CD4-positive, alpha-beta T cell treated with Interferon alpha-2 for 1 hour (primary cell): Measurements from ENCODE around the gene NUDT4.
"Not testable (repeated sequence)": the region's sequence is repeated elsewhere in the genome, so short reads cannot be mapped to it uniquely, and the experiment has no call there.

Source experiments
- DNase-seq, 2 donors: peaks; one replicate each; pipeline ENCODE4 v3.0.0-alpha.2; 2020 to 2022

Gene NUDT4

GRCh38 chr12:93402333-93403311 is 24.9 kb downstream of the NUDT4 start:
- DNase-seq = no peak

DNA sequence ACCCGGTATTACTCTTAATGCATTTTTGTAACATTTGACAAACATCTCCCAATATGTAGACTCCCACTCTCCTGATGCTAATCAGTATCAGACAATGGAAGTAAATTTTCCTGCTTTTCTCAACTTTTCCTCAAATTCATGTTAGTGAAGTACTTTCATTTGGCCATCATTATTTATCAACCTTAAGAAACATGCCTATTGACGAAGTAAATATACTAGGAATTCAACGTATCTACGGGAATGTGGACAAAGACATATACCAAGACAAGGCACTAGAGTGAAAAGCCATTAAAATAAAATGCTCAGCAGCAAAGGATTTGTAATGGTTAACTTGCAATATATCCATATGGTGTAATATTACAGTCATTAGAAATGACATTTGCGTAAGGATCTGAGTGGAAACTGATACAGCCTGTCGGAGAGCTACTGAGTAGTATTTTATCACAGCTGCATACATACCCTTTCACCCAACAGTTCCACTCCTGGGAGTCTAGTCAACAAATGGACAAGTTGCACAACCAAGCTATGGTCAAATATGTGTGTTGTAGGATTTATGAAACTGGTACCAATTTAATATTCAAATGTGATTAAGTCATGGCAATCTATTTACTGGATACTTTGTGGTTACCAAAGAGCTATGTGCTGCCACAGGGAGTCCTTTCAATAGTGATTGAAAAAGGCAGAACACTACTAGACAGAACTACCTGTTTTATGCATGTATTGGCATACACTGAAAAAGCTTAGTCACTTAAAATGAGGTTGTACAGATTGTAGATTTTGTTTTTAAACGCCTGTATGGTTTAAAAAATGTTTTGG is 26.5 kb downstream of the NUDT4 start:
- no peak for DNase-seq

DNA sequence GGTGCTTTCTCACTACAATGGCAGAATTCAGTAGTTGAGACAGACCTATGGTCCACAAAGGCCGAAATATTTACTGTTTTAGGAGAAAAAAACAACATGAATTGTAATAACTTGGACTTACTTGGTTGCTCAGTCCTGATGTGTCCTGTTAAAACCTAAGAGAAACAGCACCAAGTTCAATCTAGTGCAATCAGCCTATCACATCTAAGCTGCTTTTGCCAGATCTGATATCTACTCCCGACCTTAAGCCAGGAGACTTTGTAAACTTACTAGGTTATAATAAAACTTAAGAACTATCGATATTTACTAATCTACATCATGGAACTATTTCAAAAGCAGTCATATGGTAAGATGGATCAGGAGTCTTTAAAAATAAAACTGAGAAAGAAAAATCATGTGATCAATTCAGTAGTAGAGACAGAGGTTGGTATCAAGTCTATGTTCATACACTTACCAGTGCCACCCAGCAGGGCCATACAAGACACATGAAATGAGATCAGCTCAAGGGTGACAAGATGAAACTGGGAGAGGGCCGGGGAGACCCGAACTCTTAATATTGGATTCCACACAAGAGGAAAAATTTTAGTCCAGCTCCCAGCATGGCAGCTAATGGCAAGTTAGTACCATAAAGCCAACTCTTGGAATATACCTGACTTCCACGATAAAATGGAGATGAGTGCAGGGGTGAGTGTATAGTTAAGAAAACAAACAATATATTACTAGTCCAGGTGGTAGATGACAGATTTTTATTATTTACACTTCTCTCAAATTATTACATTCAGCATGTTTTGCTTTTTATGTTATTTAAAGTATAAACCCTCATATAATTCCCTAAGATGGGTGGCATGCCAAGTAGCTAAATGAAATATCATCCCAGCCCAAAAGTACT is 27.5 kb downstream of the NUDT4 start:
- no peak for DNase-seq

DNA sequence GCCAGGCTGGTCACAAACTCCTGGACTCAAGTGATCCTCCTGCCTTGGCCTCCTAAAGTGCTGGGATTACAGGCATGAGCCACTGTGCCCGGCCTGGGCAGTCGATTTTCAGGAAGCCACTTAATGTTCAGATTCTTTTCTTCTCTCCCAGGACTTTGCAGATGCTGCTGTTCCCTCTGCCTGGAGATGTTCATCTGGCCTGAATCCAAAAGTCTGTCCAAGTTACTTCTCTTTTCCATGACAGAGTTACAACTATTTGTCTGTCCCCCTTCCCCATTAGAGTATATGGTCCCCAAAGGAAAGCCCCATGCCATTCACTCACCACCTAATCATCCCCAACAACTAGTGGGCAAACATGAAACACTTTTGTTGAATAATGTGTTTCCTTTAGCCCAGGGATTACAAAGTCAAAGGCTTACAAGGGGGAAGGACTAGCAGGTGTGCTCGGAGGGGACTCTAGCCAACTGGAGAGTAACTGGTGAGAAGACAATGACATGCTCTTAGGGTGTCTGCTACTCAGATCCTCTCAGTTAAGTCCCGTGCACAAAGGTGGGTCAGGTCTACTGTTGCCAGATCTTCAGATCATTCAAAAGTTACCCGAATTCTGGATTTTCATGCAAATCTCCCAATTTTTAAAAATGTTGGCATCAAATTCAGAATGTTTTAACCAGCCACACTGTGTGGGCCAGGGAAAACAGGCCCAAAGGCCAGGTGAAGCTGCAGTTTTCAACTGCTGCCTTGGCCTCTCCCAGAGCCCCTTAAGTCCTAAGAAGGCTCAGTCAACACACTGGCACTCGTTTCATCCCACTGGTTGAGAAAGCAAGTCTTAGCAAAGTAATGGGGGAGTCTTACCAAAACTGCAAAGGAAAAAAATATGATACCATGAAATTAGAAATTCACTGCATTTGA is 29.6 kb downstream of the NUDT4 start:
- no peak for DNase-seq

- DNase-seq = no peak
These were observed 30.2 kb downstream of the NUDT4 start for GRCh38 chr12:93407963-93408283.

DNA sequence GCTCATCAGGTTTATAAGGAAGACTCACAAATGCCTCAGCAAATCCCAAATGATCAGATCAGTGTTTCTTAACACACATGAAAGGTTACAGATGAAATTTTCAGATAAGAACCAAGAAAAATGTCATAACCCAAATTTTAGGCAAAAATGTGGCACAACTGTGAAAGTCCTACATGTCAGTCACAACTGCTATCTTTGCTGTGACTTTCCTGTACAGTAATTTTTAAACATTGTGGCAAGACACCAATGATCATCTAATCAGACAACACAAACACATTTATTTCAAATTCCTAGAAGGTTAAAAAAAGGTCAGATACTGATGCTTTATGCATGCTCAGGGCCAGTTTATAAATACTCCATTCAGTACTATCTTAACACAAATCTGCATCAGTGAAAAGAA is 31.1 kb downstream of the NUDT4 start:
- no peak for DNase-seq

- not testable (repeated sequence) for DNase-seq
These were observed 31.8 kb downstream of the NUDT4 start for GRCh38 chr12:93409343-93410187.

DNA sequence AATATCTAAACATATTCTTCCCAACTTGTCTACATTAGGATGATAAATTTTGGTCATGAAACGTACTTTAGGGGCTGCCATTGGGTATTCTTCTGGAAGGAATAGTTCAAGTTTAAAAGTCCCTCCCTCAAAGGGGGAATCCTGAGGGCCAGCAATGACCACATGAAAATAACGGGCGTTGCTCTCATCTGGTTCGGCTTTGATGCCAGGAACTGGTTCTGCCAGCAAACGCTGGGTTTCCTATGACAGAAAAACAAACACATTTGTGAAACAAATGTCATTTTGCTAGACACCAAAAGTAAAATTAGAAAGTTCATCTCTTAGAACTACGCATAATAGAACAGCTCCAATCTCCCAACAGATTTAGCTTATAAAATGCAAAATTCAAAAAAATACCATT is 33.3 kb downstream of the NUDT4 start:
- not testable (repeated sequence) for DNase-seq

GRCh38 chr12:93412396-93412795 is 34.7 kb downstream of the NUDT4 start:
- DNase-seq = not testable (repeated sequence)

DNA sequence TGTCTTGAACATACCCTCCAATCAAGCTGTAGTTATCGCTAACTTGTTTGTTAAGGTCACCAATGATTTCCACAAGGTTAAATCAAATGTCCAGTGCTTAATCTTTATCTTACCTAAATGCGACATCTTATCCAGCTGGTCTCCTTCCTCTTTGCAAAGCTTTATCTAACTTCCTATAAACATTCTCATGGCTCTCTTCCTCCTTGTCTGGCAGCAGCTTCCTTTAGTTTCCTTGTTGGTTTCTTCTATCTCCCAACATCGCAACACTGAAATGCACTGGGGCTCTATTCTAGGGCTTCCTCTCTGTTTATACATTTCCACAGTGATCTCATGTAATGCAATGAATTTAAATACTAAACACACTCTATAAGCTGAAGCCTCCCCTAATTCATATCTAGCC is 35.3 kb downstream of the NUDT4 start:
- no peak for DNase-seq

GRCh38 chr12:93415723-93416464 is 38.2 kb downstream of the NUDT4 start:
- DNase-seq = no peak

- DNase-seq = no peak
These were observed 40.3 kb downstream of the NUDT4 start for GRCh38 chr12:93417967-93418480.

- DNase-seq = peak in 1 of 2 donors; percentile 67
These were observed 41.8 kb downstream of the NUDT4 start for GRCh38 chr12:93419388-93420034.

DNA sequence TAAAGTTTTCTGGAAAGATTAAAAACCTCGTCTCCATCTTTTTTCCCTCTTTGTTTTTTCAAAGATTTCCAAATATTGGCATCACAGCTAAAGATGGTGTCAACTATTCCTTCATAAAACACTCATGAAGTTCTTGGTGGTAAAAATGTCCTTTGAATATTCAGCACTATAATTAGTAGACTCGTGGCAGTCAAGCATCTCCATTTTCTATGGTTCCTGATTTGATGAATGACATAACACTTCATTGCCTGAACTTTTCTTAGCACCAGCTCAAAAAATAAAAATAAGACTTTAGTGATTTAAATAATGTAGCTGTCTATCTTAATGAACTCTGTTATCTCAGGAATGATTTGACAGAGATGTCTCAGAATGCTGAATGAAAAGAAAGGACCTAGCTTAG is 44.3 kb downstream of the NUDT4 start:
- no peak for DNase-seq

DNA sequence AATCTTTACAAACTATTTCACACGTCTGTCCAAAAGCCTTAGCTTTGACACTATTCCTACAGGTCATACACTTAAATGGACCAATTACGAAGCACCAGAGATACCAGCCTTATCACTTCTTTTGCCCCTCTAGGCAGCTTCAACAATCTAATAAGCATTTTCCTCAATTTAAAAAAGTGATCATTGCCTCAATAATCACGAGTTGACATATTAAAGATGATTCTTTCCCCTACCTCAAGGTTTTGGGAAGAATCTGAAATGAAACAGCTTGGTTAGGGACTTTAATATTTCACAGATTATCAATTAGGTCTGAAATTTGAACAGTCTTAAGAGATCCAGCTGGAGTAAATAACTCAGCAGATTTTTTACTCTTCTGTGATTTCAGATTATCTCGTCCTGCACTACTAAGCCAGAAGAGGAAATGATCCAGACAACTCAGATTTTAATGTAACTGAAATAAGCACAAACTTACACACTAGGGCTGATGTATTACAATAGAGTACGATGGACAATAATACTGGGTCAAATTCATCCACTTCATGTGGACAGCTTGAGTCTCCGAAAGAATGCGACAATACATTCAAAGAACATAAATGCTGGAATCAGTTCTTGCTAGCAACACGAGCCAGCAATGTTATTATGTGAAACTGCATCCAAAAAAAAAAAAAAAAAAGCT is 48.1 kb downstream of the NUDT4 start:
- DNase-seq = no peak

DNA sequence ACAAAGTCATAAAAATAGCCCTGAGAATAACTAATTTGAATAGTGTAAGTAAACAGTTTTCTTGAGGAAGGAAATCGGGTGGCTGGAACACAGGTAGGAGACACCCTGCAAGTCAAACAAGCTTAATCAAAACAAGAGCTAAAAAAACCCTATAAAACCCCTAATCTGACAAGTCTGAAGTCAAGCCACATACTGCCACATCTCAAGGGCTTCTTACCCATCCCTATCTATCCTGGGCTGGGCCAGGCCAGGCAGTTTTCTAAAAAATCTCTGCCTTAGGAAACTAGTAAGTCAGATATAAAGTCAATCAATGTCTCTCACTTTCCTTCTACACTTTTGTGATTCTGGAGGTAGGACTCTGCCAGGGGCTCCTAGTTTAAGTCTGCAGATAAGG is 48.7 kb downstream of the NUDT4 start:
- no peak for DNase-seq

DNA sequence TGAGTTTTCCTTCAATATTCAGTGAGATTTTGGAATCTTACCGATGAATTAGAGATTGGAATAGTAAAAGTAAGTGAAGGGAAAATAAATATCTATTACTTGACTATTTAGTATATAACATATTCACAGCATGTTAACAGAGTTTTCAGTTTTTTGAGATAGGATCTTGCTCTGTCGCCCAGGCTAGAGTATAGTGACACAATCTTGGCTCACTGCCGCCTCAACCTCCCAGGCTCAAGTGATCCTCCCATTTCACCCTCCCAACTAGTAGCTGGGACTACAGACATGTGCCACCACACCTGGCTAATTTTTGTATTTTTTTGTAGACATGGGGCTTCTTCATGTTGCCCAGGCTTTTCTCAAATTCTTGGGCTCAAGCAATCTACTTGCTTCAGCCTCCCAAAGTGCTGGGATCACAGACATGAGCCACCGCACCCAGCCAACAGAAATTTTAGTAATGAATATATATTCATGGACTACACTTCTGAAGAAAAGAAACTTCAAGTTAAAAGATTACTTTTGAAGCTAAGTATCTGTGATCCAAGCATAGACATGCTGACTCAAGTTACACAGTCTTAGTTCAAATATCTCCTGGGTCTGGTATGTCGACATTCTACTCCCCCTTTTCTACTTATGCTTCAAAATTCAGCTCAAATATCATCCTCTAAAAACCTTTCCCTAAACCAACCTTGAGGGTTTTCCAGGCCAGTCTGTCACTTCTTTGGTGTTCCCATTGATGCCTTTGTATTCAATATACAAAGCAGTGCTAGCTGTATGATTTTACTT is 50.2 kb downstream of the NUDT4 start:
- no peak for DNase-seq

- no peak for DNase-seq
These were observed 51.7 kb downstream of the NUDT4 start for GRCh38 chr12:93429448-93429847.
